Measurements from ENCODE around the gene ARRB1. TPM values are rescaled to one million over a fixed set of nuclear protein-coding genes. Genes with fewer than 3 reads are reported as not detected.

ARRB1 gene
- total RNA-seq, 4 donors from 2014 or later = 23.1 to 61.8 (median 44.8) TPM

GRCh38 chr11:75279273-75279672 lies 72.2 kb downstream of the ARRB1 start:
- Histone ChIP-seq H3K27ac (no peak overlapping the region), H3K36me3 (no peaks in the 10 kb centered on the region), H3K27me3 (no peaks in the 10 kb centered on the region), H3K9me3 (no peaks in the 10 kb centered on the region), H3K4me3 (no peak overlapping the region), H3K4me1 (peaks cover 0 to 4% of the 10 kb centered on the region in 2 donors)
- TF ChIP-seq POLR2A (IDR thresholded peaks at IDR 0.05) = no peak
- no peak for DNase-seq
- intact Hi-C loops (cut with DNase I; ENCODE audit: low total_unique reads) = loop anchor here (2.0 kb wide), 1 partner anchor 106 kb away; no protein-coding TSS in a partner anchor

GRCh38 chr11:75277991-75278790 lies 73.3 kb downstream of the ARRB1 start:
- H3K27me3 ChIP-seq = no peaks in the 10 kb centered on the region
- no peak overlapping the region for H3K27ac ChIP-seq
- no peaks in the 10 kb centered on the region for H3K9me3 ChIP-seq
- no peak for TF ChIP-seq POLR2A (IDR thresholded peaks at IDR 0.05)
- TF ChIP-seq, protein P1, sequence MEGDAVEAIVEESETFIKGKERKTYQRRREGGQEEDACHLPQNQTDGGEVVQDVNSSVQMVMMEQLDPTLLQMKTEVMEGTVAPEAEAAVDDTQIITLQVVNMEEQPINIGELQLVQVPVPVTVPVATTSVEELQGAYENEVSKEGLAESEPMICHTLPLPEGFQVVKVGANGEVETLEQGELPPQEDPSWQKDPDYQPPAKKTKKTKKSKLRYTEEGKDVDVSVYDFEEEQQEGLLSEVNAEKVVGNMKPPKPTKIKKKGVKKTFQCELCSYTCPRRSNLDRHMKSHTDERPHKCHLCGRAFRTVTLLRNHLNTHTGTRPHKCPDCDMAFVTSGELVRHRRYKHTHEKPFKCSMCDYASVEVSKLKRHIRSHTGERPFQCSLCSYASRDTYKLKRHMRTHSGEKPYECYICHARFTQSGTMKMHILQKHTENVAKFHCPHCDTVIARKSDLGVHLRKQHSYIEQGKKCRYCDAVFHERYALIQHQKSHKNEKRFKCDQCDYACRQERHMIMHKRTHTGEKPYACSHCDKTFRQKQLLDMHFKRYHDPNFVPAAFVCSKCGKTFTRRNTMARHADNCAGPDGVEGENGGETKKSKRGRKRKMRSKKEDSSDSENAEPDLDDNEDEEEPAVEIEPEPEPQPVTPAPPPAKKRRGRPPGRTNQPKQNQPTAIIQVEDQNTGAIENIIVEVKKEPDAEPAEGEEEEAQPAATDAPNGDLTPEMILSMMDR (IDR thresholded peaks at IDR 0.05) = no peak
- peaks cover 0 to 4% of the 10 kb centered on the region in 2 donors for H3K4me1 ChIP-seq
- no peak overlapping the region for H3K4me3 ChIP-seq
- H3K36me3 ChIP-seq = no peaks in the 10 kb centered on the region
- DNase-seq = peak in 1 of 2 donors; percentile 11
- intact Hi-C loops (cut with DNase I; ENCODE audit: low total_unique reads) = loop anchor here (2.0 kb wide), 1 partner anchor 107 kb away; no protein-coding TSS in a partner anchor

GRCh38 chr11:75277211-75277805 lies 74.2 kb downstream of the ARRB1 start:
- TF ChIP-seq POLR2A (IDR thresholded peaks at IDR 0.05) = no peak
- TF ChIP-seq, protein P1 (IDR thresholded peaks at IDR 0.05) = no peak
- DNase-seq = peak in 1 of 2 donors; percentile 5
- Histone ChIP-seq H3K36me3 (no peaks in the 10 kb centered on the region), H3K4me1 (peaks cover 0 to 4% of the 10 kb centered on the region in 2 donors), H3K27me3 (no peaks in the 10 kb centered on the region), H3K27ac (no peak overlapping the region), H3K9me3 (no peaks in the 10 kb centered on the region), H3K4me3 (no peak overlapping the region)
- intact Hi-C loops (cut with DNase I; ENCODE audit: low total_unique reads) = no loop called here

DNA sequence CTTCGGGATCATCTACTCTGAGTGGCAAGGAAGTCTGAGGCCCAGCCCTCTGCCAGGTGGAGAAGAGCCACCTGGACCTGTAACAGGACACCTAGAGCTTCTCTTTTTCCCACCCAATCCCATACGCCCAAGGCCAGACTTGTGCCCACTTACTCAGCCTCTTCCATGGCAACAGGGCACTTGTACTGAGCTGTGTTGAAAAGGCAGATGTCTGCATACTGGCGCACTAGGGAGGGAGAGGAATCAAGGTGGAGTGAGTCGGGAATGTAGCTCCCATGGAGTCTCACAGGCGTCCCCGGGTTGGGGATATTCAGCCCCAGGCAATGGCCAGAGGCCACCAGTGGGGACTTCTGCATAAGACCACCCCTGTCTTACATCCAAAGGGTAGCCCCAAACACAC lies 74.8 kb downstream of the ARRB1 start:
- Histone ChIP-seq H3K27me3 (no peaks in the 10 kb centered on the region), H3K4me1 (peaks cover 0 to 4% of the 10 kb centered on the region in 2 donors), H3K36me3 (no peaks in the 10 kb centered on the region), H3K27ac (no peak overlapping the region), H3K4me3 (no peak overlapping the region), H3K9me3 (no peaks in the 10 kb centered on the region)
- peak in 1 of 2 donors; percentile 4 for DNase-seq
- no peak for TF ChIP-seq POLR2A (IDR thresholded peaks at IDR 0.05)
- TF ChIP-seq, protein P1 (IDR thresholded peaks at IDR 0.05) = no peak
- intact Hi-C loops (cut with DNase I; ENCODE audit: low total_unique reads) = no loop called here

- Histone ChIP-seq H3K4me3 (no peak overlapping the region), H3K36me3 (no peaks in the 10 kb centered on the region), H3K27ac (no peak overlapping the region), H3K9me3 (no peaks in the 10 kb centered on the region), H3K4me1 (peaks cover 0 to 4% of the 10 kb centered on the region in 2 donors), H3K27me3 (no peaks in the 10 kb centered on the region)
- TF ChIP-seq, protein P1 (IDR thresholded peaks at IDR 0.05) = no peak
- no peak for TF ChIP-seq POLR2A (IDR thresholded peaks at IDR 0.05)
- no peak for DNase-seq
- intact Hi-C loops (cut with DNase I; ENCODE audit: low total_unique reads) = no loop called here
Measured at GRCh38 chr11:75276186-75276585, 75.3 kb downstream of the ARRB1 start.
